ENCODE results near the gene RBAK.
"Not testable (repeated sequence)": the region's sequence is repeated elsewhere in the genome, so short reads cannot be mapped to it uniquely, and the experiment has no call there.

The RBAK gene

DNA sequence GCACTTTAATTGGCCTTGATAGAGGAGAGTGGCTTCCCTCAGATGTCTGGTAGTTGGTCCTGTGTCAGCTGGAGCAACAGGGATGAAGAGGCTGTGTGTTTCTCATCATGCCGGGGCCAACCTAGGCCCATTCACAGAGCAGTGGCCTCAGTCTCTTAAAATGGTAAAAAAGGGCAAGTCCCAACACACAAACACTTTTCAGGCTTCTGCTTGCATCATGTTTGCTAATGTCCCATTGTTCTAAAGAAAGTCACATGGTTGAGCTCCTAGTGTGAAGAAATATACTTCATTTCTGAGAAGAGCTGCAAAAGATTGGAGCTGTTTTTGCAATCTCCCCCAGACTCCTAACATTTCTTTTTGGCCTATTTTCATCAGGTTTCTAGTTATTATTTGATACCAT lies 40.6 kb upstream of the RBAK start:
- DNase-seq (ENCODE audit: insufficient read length, low spot score) (no peak), FAIRE-seq (no peak)
- TF ChIP-seq, protein P1, sequence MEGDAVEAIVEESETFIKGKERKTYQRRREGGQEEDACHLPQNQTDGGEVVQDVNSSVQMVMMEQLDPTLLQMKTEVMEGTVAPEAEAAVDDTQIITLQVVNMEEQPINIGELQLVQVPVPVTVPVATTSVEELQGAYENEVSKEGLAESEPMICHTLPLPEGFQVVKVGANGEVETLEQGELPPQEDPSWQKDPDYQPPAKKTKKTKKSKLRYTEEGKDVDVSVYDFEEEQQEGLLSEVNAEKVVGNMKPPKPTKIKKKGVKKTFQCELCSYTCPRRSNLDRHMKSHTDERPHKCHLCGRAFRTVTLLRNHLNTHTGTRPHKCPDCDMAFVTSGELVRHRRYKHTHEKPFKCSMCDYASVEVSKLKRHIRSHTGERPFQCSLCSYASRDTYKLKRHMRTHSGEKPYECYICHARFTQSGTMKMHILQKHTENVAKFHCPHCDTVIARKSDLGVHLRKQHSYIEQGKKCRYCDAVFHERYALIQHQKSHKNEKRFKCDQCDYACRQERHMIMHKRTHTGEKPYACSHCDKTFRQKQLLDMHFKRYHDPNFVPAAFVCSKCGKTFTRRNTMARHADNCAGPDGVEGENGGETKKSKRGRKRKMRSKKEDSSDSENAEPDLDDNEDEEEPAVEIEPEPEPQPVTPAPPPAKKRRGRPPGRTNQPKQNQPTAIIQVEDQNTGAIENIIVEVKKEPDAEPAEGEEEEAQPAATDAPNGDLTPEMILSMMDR (IDR thresholded peaks at IDR 0.05; ENCODE audit: insufficient read depth, missing control alignments) = no peak

DNA sequence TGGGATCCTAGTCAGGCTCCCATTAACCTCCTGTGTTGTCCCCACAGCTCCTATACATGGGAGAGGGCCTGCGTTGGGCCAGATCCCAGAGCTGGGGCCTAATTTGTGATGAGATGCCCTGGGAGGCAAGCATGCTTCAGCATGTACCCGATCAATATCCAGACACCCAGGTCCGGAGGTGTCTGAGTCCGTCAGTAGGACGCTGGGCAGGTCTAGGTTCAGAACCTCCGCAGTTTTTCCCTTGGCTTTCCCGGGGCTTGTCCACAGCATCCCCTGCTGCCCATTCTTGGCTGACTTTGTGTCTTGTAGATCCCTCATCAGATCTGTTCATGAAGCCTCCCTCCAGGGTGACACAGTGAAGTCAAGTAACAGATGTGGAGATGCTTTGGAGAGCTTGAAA lies 32.7 kb upstream of the RBAK start:
- TF ChIP-seq, protein P1 (IDR thresholded peaks at IDR 0.05; ENCODE audit: insufficient read depth, missing control alignments) = no peak
- no peak for FAIRE-seq
- DNase-seq (ENCODE audit: insufficient read length, low spot score) = no peak

DNA sequence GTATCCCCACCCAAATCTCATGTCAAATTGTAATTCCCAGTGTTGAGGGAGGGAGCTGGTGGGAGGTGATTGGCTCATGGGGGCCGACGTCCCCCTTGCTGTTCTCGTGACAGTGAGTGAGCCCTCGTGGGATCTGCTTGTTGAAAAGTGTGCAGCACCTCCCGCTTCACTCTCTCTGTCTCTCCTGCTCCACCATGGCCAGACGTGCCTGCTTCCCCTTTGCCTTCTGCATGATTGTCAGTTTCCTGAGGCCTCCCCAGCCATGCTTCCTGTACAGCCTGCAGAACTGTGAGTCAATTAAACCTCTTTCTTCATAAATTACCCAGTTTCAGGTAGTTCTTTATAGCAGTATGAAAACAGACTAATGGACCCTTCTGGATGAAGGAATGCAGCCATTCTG lies 29.7 kb upstream of the RBAK start:
- FAIRE-seq; DNase-seq (ENCODE audit: insufficient read length, low spot score): not testable (repeated sequence)

DNA sequence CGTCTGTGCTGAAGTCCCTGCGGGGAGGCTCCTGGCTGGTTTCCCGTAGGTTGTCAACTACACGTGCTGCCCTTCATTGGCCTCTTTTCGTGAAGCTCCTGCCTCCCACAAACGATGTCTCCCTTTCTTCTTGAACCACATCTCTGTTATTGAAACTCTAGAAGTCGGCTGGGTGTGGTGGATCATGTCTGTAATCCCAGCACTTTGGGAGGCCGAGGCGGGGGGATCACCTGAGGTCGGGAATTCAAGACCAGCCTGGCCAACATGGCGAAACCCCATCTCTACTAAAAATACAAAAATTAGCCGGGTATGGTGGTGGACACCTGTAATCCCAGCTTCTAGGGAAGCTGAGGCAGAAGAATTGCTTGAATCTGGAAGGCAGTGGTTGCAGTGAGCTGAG lies 28.0 kb upstream of the RBAK start:
- not testable (repeated sequence) for DNase-seq (ENCODE audit: insufficient read length, low spot score); FAIRE-seq

DNA sequence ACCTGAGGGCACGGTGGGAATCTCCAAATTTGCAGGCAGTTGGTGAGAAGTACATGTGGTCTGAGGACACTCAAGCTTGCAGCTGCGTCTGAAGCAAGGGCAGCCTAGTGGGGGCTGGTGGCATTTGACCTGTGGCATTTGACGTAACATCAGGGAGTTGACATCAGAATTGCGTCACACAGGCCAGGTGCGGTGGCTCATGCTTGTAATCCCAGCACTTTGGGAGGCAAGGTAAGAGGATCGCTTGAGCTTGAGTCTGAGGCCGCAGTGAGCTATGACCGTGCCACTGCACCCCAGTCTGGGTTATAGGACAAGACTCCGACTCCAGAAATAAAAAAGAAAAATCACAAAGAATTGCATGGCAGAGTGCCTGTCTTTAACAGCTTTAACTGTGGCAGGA lies 25.6 kb upstream of the RBAK start:
- FAIRE-seq = no peak
- DNase-seq (ENCODE audit: insufficient read length, low spot score) = no peak
- TF ChIP-seq, protein P1 (IDR thresholded peaks at IDR 0.05; ENCODE audit: insufficient read depth, missing control alignments) = no peak

DNA sequence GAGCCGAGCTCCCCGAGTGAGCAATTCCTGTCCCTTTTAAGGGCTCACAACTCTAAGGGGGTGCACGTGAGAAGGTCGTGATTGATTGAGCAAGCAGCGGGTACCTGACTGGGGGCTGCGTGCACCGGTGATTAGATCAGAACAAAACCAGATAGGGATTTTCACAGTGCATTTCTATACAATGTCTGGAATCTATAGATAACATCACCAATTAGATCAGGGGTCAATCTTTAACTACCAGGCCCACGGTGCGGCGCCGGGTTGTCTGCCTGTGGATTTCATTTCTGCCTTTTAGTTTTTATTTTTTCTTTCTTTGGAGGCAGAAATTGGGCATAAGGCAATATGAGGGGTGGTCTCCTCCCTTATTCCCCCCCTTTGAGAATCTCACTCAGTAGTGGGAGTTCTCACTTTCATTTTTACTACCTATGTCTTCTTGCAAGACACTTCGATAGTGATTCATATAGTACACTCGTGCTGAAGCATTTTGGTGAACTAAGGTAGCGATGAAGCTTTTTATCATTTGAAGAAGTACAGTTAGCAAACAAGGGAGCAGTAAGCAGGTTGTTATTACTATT lies 24.6 kb upstream of the RBAK start:
- not testable (repeated sequence) for DNase-seq (ENCODE audit: insufficient read length, low spot score); FAIRE-seq

DNA sequence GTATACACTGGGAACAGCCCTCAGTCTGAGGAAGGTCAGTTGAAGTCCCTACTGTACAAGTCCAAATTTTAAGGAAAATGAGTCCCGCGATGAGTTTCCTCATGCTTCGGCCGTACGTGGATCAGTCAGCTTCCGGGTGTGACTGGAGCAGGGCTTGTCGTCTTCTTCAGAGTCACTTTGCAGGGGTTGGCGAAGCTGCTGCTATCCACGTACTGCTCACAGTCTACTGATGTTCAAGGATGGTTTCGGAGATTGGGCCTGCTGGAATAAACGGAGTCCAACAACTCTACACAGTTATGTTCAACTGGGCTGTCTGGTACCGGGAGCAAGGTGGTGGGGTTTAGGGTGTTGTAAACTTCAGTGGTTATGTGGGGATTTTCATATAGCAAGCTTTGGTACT lies 22.0 kb upstream of the RBAK start:
- not testable (repeated sequence) for DNase-seq (ENCODE audit: insufficient read length, low spot score); FAIRE-seq

DNA sequence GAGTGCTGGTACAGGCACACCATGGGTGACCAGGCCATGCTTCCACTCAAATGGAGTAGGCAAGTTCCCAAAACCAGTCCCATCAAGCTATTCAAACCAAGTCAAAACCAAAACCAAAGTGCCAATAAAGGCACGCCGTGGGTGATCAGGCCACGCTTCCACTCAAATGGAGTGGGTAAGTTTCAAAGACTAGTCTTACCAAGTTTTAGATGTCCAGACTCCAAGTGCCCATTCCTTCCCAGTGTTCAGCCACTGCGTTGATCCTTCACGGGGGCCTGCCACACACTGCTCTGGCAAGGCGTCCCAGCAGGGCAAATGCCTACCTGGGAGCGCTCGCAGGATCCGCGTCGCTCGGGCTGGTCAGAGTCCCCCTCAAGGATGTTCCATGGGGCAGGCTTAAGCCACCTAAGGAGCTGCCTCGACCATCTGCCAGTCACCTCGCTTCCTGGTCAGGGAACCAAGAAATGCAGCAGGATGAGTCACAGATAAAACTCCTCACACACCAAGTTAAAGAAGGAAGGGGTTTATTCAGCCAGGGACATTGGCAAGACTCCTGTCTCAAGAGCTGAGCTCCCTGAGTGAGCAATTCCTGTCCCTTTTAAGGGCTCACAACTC lies 17.8 kb upstream of the RBAK start:
- DNase-seq (ENCODE audit: insufficient read length, low spot score); FAIRE-seq: not testable (repeated sequence)

DNA sequence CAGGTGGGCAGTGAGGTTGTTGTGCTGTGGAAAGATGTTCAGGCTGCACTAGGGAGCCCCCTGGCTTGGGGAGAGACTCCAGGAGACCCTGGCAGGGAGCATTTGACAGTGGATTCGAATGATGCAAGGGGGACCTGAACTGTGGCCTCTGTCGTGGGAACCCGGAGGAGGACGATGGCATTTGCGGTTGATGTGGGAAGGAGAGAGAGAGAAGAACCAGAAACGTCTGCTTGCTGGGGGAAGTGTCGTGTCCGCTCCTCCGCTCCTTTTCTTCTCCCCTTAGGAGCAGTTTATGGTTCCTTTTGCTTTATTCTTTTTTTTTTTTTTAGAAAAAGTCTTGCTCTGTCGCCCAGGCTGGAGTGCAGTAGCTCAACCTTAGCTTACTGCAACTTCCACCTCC lies 12.5 kb upstream of the RBAK start:
- DNase-seq (ENCODE audit: insufficient read length, low spot score); FAIRE-seq: not testable (repeated sequence)

DNA sequence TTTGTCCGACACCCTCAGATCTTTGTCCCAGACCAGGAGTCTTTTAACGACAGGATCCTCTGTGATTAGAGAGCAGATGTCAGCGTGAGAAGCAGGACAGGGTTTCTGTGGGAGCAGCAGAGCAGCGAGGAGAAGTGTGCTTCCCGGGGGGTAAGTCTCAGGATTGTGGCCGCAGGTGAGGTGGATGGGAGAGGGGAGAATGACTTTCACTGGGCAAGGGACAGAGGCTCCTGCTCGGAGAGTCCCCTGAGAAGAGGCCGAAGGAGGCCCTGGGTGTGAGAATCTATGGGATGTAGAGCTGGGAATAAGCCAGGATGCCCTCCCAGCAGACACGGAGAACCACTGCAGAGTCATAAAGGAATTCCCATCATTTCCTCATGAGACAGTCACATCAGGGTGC lies 10.4 kb upstream of the RBAK start:
- TF ChIP-seq, protein P1 (IDR thresholded peaks at IDR 0.05; ENCODE audit: insufficient read depth, missing control alignments) = no peak
- FAIRE-seq = no peak

More for the DNA sequence above, 10.4 kb upstream of the RBAK start:
- no peak for DNase-seq (ENCODE audit: insufficient read length, low spot score)
